Stimulated activated CD4-positive, alpha-beta T cell treated with anti-CD3 and anti-CD28 coated beads, Interleukin-15, amount 100 ng/mL, for 48 hours (primary cell): ENCODE results near the gene DPH2.

ENCODE experiments used
- DNase-seq, 2 donors: peaks; one replicate each; pipeline ENCODE4 v3.0.0-alpha.2; 2020; ENCODE audit warnings: low read depth in 2 of 2

DPH2 gene

DNA sequence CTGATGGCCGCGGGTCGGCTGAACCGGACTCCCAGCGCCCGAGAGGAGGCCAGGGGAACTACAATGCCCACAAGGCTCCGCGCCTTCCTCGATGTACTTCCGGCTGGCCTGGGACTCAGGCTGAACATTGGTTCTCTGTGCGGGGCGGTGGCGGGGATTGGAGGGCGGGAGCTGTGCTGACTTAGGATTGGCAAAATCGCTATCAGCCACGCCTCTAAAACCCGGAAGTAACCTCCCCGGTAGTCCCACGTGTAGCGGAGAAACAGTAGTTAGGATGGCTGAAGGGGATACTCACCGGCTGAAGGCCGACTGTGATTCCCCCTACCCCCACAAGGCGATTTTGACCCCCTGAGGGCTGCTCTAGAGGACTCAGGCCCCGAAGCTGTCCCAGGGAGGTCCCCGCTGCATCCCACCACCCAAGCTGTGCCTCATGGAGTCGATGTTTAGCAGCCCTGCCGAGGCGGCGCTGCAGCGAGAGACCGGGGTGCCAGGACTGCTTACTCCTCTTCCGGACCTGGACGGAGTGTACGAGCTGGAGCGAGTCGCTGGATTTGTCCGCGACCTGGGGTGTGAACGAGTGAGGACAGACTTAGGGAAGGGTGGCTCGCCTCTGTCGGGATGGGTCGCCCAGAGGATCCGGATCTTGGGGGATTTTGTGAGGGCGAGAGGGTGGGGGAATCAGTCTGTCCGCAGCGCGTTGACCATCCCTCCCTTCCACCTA is at the start of gene DPH2:
TSS of gene DPH2 (plus strand) at position 265 of the 721 bp plus-strand sequence. CDS start at position 431, 166 bp downstream.
- peak; percentile 96 to 98 for DNase-seq

GRCh38 chr1:43921022-43921421 is 48.8 kb upstream of the DPH2 start:
- DNase-seq = no peak

- DNase-seq = no peak
Measured at GRCh38 chr1:43924516-43924915, 45.3 kb upstream of the DPH2 start.

GRCh38 chr1:43925846-43926245 is 44.0 kb upstream of the DPH2 start:
- DNase-seq = no peak

DNA sequence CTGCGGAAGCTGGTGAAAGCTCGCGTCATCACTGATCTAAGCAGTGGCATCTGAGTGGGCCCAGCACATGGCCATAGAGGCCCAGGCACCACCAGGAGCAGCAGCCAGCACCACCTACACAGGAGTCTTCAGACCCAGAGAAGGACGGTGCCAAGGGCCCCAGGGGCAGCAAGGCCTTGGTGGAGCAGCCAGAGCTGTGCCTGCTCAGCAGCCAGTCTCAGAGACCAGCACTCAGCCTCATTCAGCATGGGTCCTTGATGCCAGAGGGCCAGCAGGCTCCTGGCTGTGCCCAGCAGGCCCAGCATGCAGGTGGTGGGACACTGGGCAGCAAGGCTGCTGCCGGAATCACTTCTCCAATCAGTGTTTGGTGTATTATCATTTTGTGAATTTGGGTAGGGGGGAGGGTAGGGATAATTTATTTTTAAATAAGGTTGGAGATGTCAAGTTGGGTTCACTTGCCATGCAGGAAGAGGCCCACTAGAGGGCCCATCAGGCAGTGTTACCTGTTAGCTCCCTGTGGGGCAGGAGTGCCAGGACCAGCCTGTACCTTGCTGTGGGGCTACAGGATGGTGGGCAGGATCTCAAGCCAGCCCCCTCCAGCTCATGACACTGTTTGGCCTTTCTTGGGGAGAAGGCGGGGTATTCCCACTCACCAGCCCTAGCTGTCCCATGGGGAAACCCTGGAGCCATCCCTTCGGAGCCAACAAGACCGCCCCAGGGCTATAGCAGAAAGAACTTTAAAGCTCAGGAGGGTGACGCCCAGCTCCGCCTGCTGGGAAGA is 39.5 kb upstream of the DPH2 start:
- no peak for DNase-seq

GRCh38 chr1:43930949-43931275 is 38.9 kb upstream of the DPH2 start:
- no peak for DNase-seq

- no peak for DNase-seq
Measured at GRCh38 chr1:43931711-43932660, 37.8 kb upstream of the DPH2 start.

- no peak for DNase-seq
Measured at GRCh38 chr1:43932786-43933385, 36.9 kb upstream of the DPH2 start.

DNA sequence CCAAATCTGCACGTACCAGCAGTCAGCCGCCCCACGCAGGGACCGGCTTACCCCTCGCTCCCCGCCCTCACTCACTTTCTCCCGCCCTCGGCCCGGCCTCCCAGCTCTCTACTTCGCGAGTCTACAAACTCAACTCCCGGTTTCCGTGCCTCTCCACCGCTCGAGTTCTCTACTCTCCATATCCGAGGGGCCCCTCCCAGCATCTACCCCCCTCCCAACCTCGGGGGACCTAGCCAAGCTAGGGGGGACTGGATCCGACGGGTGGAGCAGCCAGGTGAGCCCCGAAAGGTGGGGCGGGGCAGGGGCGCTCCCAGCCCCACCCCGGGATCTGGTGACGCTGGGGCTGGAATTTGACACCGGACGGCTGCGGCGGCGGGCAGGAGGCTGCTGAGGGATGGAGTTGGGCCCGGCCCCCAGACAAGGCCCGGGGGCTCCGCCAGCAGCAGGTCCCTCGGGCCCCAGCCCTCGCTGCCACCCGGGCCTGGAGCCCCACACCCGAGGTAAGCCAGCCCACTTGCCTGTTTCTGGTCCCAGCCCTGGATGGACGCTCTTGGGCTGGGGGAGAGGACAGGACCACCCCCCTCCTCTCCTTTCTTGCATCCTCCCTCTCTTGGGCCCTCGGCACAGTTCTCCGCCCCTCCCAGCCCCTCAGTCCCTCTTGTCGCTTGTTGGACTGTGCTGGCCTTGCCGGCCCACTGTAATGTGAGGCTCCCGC is 36.3 kb upstream of the DPH2 start, which contains the start of gene ARTN:
TSS of gene ARTN (plus strand) at position 416 of the 715 bp plus-strand sequence. CDS start 1,856 bp downstream, outside the sequence.
- no peak for DNase-seq

DNA sequence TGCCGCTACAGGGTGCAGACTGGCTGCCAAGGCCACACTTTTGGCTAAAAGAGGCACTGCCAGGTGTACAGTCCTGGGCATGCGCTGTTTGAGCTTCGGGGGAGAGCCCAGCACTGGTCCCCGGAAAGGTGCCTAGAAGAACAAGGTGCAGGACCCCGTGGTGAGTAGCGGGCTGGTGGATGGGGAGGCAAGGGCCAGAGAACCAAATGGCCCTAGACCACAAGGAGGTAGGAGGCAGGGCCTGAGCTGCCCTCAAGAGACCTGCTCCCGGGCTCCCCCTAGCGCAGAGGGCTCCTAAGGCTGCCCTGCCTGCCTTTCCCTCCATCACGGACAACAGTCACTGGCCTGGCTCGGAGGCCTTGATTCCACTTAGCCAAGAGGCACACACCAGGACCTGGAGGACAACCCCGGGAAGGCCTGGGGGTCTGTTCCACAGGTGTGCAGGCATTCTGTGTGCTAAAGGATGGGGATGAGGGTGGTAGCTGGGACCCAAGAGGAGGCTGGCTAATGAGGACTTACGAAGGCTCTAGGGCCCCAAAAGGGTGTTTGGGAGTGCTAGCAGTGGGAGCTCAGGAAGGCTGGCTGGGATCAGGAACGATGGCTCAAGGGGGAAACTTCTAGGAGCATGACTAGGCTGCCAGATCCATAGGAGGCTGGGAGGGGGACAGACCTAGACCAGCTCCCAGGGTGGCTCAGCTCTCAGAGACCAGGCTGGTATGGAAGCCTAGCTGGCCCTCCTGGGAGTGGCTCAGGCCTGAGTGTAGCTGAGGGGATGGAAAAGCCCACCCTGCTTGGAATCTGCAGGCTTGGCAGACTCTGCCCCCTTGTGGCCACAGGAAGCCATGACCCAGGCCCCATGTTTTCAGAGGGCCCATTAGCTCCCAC is 35.5 kb upstream of the DPH2 start:
- peak in 1 of 2 donors; percentile 46 for DNase-seq

DNA sequence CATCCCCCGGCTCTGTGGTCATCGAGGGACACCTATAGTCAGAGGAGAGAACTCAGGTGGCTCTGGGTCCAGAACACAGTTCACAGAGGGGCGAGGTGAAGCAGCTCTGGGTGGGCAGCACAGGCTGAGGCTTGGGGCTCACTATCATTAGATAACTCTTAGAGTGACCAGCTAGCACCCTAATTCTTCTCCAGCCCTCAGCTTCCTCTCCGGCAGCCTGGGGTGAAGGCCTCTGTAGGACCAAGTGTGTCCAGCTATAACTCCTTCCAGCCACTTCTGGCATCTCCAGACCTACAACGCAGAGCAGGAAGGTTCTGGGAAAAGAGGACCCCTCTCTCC is 34.9 kb upstream of the DPH2 start:
- no peak for DNase-seq

DNA sequence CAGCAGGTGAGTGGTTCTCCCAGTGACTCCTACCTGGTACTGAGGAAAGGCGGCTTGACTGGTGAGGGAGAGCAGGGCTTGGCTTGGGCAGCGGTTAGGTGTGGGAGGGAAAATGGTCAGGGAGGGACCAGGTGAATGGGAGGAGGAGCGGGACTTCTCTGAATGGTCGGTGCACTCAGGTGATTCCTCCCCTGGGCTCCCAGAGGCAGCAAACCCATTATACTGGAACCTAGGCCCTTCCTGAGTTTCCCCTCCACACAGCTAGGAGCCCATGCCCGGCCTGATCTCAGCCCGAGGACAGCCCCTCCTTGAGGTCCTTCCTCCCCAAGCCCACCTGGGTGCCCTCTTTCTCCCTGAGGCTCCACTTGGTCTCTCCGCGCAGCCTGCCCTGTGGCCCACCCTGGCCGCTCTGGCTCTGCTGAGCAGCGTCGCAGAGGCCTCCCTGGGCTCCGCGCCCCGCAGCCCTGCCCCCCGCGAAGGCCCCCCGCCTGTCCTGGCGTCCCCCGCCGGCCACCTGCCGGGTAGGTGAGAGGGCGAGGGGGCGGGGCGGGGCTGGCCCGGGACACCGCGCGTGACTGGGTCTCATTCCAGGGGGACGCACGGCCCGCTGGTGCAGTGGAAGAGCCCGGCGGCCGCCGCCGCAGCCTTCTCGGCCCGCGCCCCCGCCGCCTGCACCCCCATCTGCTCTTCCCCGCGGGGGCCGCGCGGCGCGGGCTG is 33.9 kb upstream of the DPH2 start:
- no peak for DNase-seq

DNA sequence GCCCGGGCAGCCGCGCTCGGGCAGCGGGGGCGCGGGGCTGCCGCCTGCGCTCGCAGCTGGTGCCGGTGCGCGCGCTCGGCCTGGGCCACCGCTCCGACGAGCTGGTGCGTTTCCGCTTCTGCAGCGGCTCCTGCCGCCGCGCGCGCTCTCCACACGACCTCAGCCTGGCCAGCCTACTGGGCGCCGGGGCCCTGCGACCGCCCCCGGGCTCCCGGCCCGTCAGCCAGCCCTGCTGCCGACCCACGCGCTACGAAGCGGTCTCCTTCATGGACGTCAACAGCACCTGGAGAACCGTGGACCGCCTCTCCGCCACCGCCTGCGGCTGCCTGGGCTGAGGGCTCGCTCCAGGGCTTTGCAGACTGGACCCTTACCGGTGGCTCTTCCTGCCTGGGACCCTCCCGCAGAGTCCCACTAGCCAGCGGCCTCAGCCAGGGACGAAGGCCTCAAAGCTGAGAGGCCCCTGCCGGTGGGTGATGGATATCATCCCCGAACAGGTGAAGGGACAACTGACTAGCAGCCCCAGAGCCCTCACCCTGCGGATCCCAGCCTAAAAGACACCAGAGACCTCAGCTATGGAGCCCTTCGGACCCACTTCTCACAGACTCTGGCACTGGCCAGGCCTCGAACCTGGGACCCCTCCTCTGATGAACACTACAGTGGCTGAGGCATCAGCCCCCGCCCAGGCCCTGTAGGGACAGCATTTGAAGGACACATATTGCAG is 33.2 kb upstream of the DPH2 start:
- no peak for DNase-seq

- no peak for DNase-seq
Measured at GRCh38 chr1:43937179-43937865, 32.5 kb upstream of the DPH2 start.

- no peak for DNase-seq
Measured at GRCh38 chr1:43938383-43938782, 31.4 kb upstream of the DPH2 start.

DNA sequence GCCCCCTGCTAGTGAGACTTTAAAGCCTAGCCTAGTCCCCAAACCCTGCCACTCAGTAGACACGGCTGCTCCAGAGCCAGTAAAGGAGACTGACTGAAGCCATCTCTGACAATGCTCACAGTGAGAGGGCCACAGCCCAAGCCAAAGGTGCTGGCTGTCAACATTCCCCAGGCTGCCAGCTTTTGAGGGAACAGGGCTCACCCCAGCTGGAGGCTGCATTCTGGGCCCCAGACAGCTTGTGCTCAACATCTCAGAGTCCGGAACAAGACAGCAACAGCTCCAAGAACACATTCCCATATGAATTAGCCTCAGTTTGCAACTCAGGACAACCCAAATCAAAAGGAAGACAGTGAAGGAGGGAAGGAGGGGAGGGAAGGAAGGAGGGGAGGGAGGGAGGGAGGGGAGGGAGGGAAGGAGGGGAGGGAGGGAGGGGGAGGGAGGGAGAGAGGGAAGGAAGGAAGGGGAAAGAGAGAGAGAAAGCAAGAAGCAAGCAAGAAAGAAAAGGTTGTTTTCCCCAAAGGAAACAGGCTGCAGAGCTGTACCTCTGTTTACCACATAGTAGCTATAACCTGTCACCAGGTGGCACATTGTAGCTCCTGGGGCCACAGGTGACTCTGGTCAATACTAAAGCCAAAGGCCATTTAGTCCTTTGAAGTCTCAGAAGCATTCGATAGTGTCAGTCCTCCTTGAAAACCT is 30.8 kb upstream of the DPH2 start:
- DNase-seq = no peak

DNA sequence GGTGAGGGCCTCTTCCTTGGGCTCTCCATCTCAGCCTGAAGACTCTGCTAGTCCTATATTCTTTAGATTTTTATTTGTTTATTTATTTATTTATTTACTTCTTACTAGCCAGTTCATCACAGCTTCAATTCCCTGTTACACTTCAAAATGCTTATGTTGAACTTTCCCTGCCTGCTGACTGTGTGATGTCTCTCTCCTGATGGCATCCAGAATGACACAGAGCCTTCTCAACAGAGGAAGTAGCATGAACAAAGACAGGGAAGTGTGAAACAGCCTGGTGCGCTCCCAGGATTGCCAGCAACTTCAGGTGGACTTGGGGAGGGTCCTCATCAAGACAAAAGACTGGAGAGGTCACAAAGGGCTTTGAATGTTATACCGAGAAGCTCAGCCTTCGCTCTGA is 27.4 kb upstream of the DPH2 start:
- DNase-seq = no peak

DNA sequence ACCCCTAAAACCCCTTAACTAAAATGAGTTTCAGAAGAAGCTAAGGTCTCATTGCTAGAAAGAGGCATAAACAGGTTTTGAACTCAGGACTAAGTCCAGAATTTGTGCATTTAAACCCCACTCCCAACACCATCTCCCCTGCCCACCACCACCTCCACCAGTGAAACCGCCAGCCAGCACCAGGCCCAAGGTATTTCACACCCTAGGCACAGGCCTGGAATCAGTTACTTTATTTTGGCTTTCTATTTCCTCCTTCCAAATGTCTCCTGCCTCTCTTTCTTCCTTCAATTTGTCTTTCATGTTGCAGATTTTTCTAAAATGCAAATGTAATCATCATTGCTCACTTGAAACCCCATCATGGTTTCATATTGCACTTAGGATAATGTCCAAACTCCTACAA is 24.9 kb upstream of the DPH2 start:
- no peak for DNase-seq
